Measurements from ENCODE around the gene TMEM129. TPM values are rescaled to one million over a fixed set of nuclear protein-coding genes. Genes with fewer than 3 reads are reported as not detected.

The TMEM129 gene
- total RNA-seq, 1 experiment from 2014 or later, result 41.2 TPM

- H3K27ac ChIP-seq, result no peak overlapping the region
- H3K4me1 ChIP-seq (replicated peaks; ENCODE audit: insufficient read depth), result no peaks in the 10 kb centered on the region
- no peak for DNase-seq
- H3K79me2 ChIP-seq (ENCODE audit: low read depth), result no peaks in the 10 kb centered on the region
- H2AFZ ChIP-seq, result no peak overlapping the region
- intact Hi-C loops (cut with micrococcal nuclease; ENCODE audit: unreplicated experiment), result loop anchor here (5.0 kb wide), 1 partner anchor 39 kb away; the partner anchor contains the start of gene FGFR3
- CTCF ChIA-PET, result no interaction called here
- no peaks in the 10 kb centered on the region for H3K9me3 ChIP-seq (ENCODE audit: insufficient read depth, low read depth)
- no peaks in the 10 kb centered on the region for H3K36me3 ChIP-seq (ENCODE audit: low read depth)
- peaks cover 3% of the 10 kb centered on the region; the same call in 1 of the 2 replicates for H3F3A ChIP-seq (ENCODE audit: insufficient read depth, low read depth)
- no peaks in the 10 kb centered on the region for H3K9me2 ChIP-seq (ENCODE audit: insufficient read depth)
- POLR2A ChIA-PET (ENCODE audit: unreplicated experiment), result no interaction called here
- H3K4me3 ChIP-seq, result no peak overlapping the region
- TF ChIP-seq, protein P1, sequence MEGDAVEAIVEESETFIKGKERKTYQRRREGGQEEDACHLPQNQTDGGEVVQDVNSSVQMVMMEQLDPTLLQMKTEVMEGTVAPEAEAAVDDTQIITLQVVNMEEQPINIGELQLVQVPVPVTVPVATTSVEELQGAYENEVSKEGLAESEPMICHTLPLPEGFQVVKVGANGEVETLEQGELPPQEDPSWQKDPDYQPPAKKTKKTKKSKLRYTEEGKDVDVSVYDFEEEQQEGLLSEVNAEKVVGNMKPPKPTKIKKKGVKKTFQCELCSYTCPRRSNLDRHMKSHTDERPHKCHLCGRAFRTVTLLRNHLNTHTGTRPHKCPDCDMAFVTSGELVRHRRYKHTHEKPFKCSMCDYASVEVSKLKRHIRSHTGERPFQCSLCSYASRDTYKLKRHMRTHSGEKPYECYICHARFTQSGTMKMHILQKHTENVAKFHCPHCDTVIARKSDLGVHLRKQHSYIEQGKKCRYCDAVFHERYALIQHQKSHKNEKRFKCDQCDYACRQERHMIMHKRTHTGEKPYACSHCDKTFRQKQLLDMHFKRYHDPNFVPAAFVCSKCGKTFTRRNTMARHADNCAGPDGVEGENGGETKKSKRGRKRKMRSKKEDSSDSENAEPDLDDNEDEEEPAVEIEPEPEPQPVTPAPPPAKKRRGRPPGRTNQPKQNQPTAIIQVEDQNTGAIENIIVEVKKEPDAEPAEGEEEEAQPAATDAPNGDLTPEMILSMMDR (conservative IDR thresholded peaks at IDR 0.05), result no peak
- TF ChIP-seq EZH2 (IDR thresholded peaks at IDR 0.05; ENCODE audit: low read depth), result no peak
- BruUV-seq (replicated peaks), result no TSS peak
- H3K27me3 ChIP-seq (ENCODE audit: insufficient read depth, low read depth), result no peaks in the 10 kb centered on the region
- H3K4me2 ChIP-seq, result no peak overlapping the region
- H4K20me1 ChIP-seq (ENCODE audit: insufficient read depth), result no peaks in the 10 kb centered on the region
Measured at GRCh38 chr4:1753294-1753696, 32.2 kb upstream of the TMEM129 start.

DNA sequence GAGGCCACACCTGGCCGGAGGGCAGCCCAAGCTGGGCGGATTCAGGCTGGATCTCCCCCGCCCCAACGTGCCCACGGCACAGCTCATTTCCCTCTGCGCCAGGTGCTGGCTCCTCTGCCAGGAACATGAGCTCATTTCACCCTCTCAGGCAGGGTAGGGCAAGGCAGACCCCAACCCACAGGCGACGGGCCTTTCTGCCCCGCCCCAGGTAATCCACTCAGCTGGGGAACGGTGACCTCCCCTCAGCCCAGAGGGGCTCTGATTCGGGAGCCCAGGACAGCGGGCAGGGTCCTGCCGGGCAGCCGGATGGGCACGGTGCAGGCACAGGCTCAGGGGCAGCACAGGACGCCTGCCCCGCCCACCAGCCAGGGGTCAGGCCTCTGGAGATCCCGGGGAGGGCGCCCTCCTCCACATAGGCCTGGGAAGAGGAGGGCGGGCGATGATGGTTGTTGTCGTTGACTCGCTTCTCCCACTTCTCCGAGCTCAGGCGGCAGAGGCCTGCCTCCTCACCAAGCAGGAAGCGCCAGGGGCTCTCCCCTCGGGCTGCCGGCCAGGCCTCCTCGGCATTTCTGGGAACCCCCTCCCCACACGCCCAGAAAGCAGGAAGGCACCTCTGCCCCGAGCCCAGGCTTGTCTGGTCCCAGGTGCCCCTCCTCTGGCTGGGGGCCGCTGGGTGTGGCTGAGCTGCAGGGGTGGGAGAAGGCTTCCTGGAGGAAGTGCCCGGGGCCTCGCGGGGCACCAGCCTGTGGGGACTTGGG is 31.3 kb upstream of the TMEM129 start:
- ChIA-PET POLR2A (ENCODE audit: unreplicated experiment) (no interaction called here), CTCF (interaction anchor here (0.5 to 0.6 kb wide), 2 partner anchors 43 to 882 kb away, joined by 3 to 4 read pairs; no protein-coding TSS in a partner anchor)
- no peaks in the 10 kb centered on the region for H3K79me2 ChIP-seq (ENCODE audit: low read depth)
- no peaks in the 10 kb centered on the region for H3K27me3 ChIP-seq (ENCODE audit: insufficient read depth, low read depth)
- no peaks in the 10 kb centered on the region; the same call in 1 of the 2 replicates for H4K20me1 ChIP-seq (ENCODE audit: insufficient read depth)
- H3K9me2 ChIP-seq (ENCODE audit: insufficient read depth), result no peaks in the 10 kb centered on the region
- no peaks in the 10 kb centered on the region for H3K9me3 ChIP-seq (ENCODE audit: insufficient read depth, low read depth)
- H3K4me2 ChIP-seq, result no peak overlapping the region
- H3K4me1 ChIP-seq (replicated peaks; ENCODE audit: insufficient read depth), result no peaks in the 10 kb centered on the region
- DNase-seq, result peak in 1 of 2 experiments; percentile 54
- BruUV-seq (replicated peaks), result no TSS peak
- intact Hi-C loops (cut with micrococcal nuclease; ENCODE audit: unreplicated experiment), result loop anchor here (1.0 to 5.0 kb wide), 2 partner anchors 40 to 58 kb away; partner anchors contain the start of gene FGFR3
- H3K4me3 ChIP-seq, result no peak overlapping the region
- no peak for TF ChIP-seq EZH2 (IDR thresholded peaks at IDR 0.05; ENCODE audit: low read depth)
- TF ChIP-seq, protein P1 (conservative IDR thresholded peaks at IDR 0.05), result no peak
- no peak overlapping the region for H3K27ac ChIP-seq
- H2AFZ ChIP-seq, result no peak overlapping the region
- peaks cover under 1% of the 10 kb centered on the region; the same call in 1 of the 2 replicates for H3F3A ChIP-seq (ENCODE audit: insufficient read depth, low read depth)
- no peaks in the 10 kb centered on the region for H3K36me3 ChIP-seq (ENCODE audit: low read depth)

DNA sequence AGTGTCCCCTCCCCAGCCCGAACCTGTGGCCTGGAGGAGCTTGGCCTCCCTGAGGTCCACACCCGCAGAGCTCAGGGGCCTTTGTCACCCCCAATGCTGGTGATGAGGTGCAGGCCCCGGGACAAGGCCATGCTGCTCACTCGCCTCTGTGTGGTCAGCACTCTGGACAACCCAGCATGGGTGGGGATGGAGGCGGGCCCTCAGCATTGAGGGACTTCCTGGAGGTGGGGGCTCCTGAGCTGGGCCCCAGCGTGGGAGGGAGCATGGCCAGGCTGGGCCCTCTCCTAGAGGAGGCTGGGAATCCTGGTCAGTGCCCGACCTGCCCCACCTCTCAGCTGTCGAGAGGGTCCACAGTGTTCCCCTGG is 30.8 kb upstream of the TMEM129 start:
- H3K4me1 ChIP-seq (replicated peaks; ENCODE audit: insufficient read depth), result no peaks in the 10 kb centered on the region
- H3K27me3 ChIP-seq (ENCODE audit: insufficient read depth, low read depth), result no peaks in the 10 kb centered on the region
- BruUV-seq (replicated peaks), result no TSS peak
- no peaks in the 10 kb centered on the region for H3K9me3 ChIP-seq (ENCODE audit: insufficient read depth, low read depth)
- H3K79me2 ChIP-seq (ENCODE audit: low read depth), result no peaks in the 10 kb centered on the region
- no peaks in the 10 kb centered on the region; the same call in 1 of the 2 replicates for H4K20me1 ChIP-seq (ENCODE audit: insufficient read depth)
- H3F3A ChIP-seq (ENCODE audit: insufficient read depth, low read depth), result peaks cover 5% of the 10 kb centered on the region; the same call in 1 of the 2 replicates
- ChIA-PET POLR2A (ENCODE audit: unreplicated experiment) (no interaction called here), CTCF (interaction anchor here (0.5 to 0.6 kb wide), 3 partner anchors 43 to 882 kb away, joined by 3 to 4 read pairs (median 4); no protein-coding TSS in a partner anchor)
- no peak overlapping the region for H2AFZ ChIP-seq
- intact Hi-C loops (cut with micrococcal nuclease; ENCODE audit: unreplicated experiment), result loop anchor here (1.0 to 5.0 kb wide), 2 partner anchors 40 to 58 kb away; partner anchors contain the start of gene FGFR3
- no peak overlapping the region for H3K4me2 ChIP-seq
- TF ChIP-seq, protein P1 (conservative IDR thresholded peaks at IDR 0.05), result no peak
- no peak for TF ChIP-seq EZH2 (IDR thresholded peaks at IDR 0.05; ENCODE audit: low read depth)
- H3K9me2 ChIP-seq (ENCODE audit: insufficient read depth), result no peaks in the 10 kb centered on the region
- H3K4me3 ChIP-seq, result no peak overlapping the region
- peak in 1 of 2 experiments; percentile 35 for DNase-seq
- H3K27ac ChIP-seq, result no peak overlapping the region
- H3K36me3 ChIP-seq (ENCODE audit: low read depth), result no peaks in the 10 kb centered on the region

Measured in PC-9 (cell line).